Esophagus muscularis mucosa (tissue), 4 donors: ENCODE data around the gene MTURN.

Experiments
- CTCF ChIP-seq, 3 experiments: fragments of 200-600 bp in 2 of 3; fragments of 450-650 bp in 1 of 3; sonication (generic) in 2 of 3; IDR thresholded peaks; one replicate each; pipeline ENCODE4 v1.5.1; 2017 to 2019; ENCODE audit warnings: antibody characterized with exemption in 3 of 3, mild to moderate bottlenecking in 2 of 3, moderate library complexity in 1 of 3
- EP300 ChIP-seq: sonication (generic); formaldehyde crosslinking; IDR thresholded peaks from one replicate; pipeline ENCODE4 v1.6.1; 2017; ENCODE audit warnings: antibody characterized with exemption
- POLR2A ChIP-seq: fragments of 450-650 bp; IDR thresholded peaks from one replicate; pipeline ENCODE4 v1.6.1; 2017; ENCODE audit warnings: antibody characterized with exemption, moderate library complexity, mild to moderate bottlenecking, low read depth
- POLR2AphosphoS5 ChIP-seq, 2 donors: sonication (generic); formaldehyde crosslinking; IDR thresholded peaks; one replicate each; pipeline ENCODE4 v1.6.1; 2017; ENCODE audit warnings: antibody characterized with exemption in 2 of 2

DNA sequence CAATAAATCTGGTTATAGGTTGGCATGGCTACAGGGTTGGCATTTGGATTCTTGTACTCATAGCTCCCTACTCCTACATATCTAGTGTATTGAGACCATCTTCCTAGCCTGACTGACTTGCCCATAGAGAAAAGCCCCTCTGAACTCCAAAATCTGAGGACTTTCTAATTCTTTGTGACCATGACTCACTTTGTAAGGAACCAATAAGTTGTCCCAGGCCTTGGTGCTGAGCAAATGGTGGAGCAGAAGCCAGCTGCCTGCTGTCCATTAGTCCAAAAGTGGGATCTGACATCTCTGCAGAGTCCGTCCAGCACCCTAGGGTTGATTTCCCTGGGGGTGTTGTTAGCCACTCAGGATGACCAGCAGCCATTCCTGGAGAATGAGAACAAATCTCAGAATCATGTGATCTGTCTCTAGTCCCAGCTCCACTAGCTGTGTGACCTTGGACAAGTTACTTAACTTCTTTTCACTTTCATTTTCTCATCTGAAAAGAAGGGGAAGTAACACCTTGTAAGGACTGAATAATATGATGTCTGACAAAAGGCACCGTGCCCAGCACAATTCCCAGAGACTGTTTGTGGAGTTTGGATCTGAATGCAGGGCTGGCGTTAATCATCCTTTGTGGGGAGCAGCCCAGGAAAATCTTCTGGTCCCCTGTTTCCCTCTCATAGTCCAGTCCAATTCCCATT, 44.1 kb downstream of the MTURN start:
- no peak for TF ChIP-seq CTCF (IDR thresholded peaks at IDR 0.05)
- no peak for TF ChIP-seq POLR2AphosphoS5 (IDR thresholded peaks at IDR 0.05)
- TF ChIP-seq EP300: no peak
- TF ChIP-seq POLR2A: no peak
